Amniotic epithelial cell (primary cell): ENCODE results near the gene RASSF10.

ENCODE experiments used
- DNase-seq: peaks from one replicate; pipeline ENCODE4 v3.0.0-alpha.2; 2010; ENCODE audit warnings: low read depth

The RASSF10 gene

GRCh38 chr11:12994476-12994875 lies 14.6 kb upstream of the RASSF10 start:
- no peak for DNase-seq

GRCh38 chr11:12995188-12995587 lies 13.9 kb upstream of the RASSF10 start:
- DNase-seq: peak; percentile 79

- no peak for DNase-seq
These were observed 13.3 kb upstream of the RASSF10 start for GRCh38 chr11:12995823-12996222.

GRCh38 chr11:12997168-12997567 lies 11.9 kb upstream of the RASSF10 start:
- DNase-seq: no peak

- DNase-seq: no peak
These were observed 10.8 kb upstream of the RASSF10 start for GRCh38 chr11:12998336-12998735.

- no peak for DNase-seq
These were observed 9.5 kb upstream of the RASSF10 start for GRCh38 chr11:12999597-12999996.

GRCh38 chr11:13000116-13000515 lies 9.0 kb upstream of the RASSF10 start:
- DNase-seq: no peak

- DNase-seq: no peak
These were observed 8.4 kb upstream of the RASSF10 start for GRCh38 chr11:13000721-13001120.

GRCh38 chr11:13003736-13004493 lies 5.2 kb upstream of the RASSF10 start:
- DNase-seq: no peak

GRCh38 chr11:13007182-13008060 lies 1.7 kb upstream of the RASSF10 start:
- DNase-seq: no peak

GRCh38 chr11:13008061-13008435 lies 1.1 kb upstream of the RASSF10 start:
- DNase-seq: no peak

- DNase-seq: no peak
These were observed 382 bp downstream of the RASSF10 start for GRCh38 chr11:13009476-13009920.

- no peak for DNase-seq
These were observed 1.0 kb downstream of the RASSF10 start for GRCh38 chr11:13009921-13010748.

GRCh38 chr11:13010749-13011465 lies 1.8 kb downstream of the RASSF10 start:
- no peak for DNase-seq

GRCh38 chr11:13011466-13012055 lies 2.4 kb downstream of the RASSF10 start:
- no peak for DNase-seq

GRCh38 chr11:13012056-13012661 lies 3.0 kb downstream of the RASSF10 start:
- no peak for DNase-seq

GRCh38 chr11:13013054-13013488 lies 4.0 kb downstream of the RASSF10 start:
- DNase-seq: no peak

- no peak for DNase-seq
These were observed 6.6 kb downstream of the RASSF10 start for GRCh38 chr11:13015753-13016152.

GRCh38 chr11:13016415-13016814 lies 7.3 kb downstream of the RASSF10 start:
- no peak for DNase-seq

- DNase-seq: no peak
These were observed 10.2 kb downstream of the RASSF10 start for GRCh38 chr11:13019313-13019712.

- DNase-seq: no peak
These were observed 14.3 kb downstream of the RASSF10 start for GRCh38 chr11:13023423-13023822.
